Activated T-cell treated with anti-CD3 and anti-CD28 coated beads, Interleukin-2, amount 50 U/mL, for 4 hours (primary cell): ENCODE data around the gene VASN. TPM values are rescaled to one million over a fixed set of nuclear protein-coding genes. Genes with fewer than 3 reads are reported as not detected.
A peak's percentile ranks its signal among the peaks of the same experiment; 100 is the strongest.

Experiments
- ATAC-seq, 2 donors: fragments of 200-7000 bp; cut with Tn5 transposase; one replicate each; pipeline ENCODE4 v1.10.0; 2021
- DNase-seq: peaks from one replicate; pipeline ENCODE4 v3.0.0-alpha.2; 2020
- H3K27me3 Mint-ChIP-seq: one replicate; pipeline ENCODE4 v1.8.0; 2021; ENCODE audit warnings: low read depth, mixed read lengths
- H3K36me3 Mint-ChIP-seq: one replicate; pipeline ENCODE4 v1.8.0; 2022; ENCODE audit warnings: mixed read lengths; ENCODE audit not compliant: insufficient read depth
- H3K4me1 Mint-ChIP-seq: one replicate; pipeline ENCODE4 v1.8.0; 2021; ENCODE audit warnings: low read depth, mixed read lengths
- H3K4me3 Mint-ChIP-seq: one replicate; pipeline ENCODE4 v1.8.0; 2021; ENCODE audit warnings: mild to moderate bottlenecking, moderate library complexity, mixed read lengths
- H3K9me3 Mint-ChIP-seq: one replicate; pipeline ENCODE4 v1.8.0; 2021; ENCODE audit warnings: mixed read lengths
- total RNA-seq, 3 donors: library from RNA; stranded (reverse); gene quantifications; one replicate each; pipeline ENCODE4 v1.2.1, GENCODE V29; 2021

The VASN gene
- total RNA-seq, result under 1 TPM; 0.30 to 0.46 (median 0.34) TPM

DNA sequence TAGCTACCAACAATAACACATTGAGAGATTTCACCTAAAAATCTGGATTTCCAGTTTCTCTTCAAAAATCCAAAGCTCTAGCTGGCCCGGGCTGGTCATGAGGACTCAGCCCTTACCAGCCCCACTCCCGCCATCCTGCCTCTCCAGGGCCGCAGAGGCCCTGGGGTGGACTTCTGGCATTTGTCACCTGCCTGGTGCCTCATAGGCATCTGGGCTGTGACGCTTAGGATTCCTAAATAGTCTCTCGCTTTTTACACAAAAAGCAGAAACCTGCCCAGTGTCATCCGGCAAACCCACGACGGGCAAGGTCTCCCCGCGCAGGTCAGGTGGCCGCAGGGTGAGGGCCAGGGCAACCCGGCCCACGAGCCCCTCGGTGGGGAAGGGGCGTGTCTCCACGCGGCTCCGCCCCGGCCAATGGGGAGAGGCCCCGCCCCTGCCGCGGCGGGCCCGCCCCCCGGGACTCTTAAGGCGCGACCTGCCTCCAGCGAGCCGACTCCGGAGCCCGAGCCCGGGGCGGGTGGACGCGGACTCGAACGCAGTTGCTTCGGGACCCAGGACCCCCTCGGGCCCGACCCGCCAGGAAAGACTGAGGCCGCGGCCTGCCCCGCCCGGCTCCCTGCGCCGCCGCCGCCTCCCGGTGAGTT, at the start of gene VASN:
Gene VASN, plus strand, starts transcription at position 492 of the 644 bp plus-strand sequence. CDS start 9,030 bp downstream, outside the sequence.
- Mint-ChIP-seq H3K9me3 (no peaks in the 10 kb centered on the region), H3K36me3 (peaks cover 5% of the 10 kb centered on the region), H3K27me3 (no peaks in the 10 kb centered on the region), H3K4me1 (peaks cover 16% of the 10 kb centered on the region), H3K4me3 (peak within 1 kb of the TSS; percentile 74)
- peak; percentile 69 for DNase-seq
- peak; percentile 93 to 96 for ATAC-seq

DNA sequence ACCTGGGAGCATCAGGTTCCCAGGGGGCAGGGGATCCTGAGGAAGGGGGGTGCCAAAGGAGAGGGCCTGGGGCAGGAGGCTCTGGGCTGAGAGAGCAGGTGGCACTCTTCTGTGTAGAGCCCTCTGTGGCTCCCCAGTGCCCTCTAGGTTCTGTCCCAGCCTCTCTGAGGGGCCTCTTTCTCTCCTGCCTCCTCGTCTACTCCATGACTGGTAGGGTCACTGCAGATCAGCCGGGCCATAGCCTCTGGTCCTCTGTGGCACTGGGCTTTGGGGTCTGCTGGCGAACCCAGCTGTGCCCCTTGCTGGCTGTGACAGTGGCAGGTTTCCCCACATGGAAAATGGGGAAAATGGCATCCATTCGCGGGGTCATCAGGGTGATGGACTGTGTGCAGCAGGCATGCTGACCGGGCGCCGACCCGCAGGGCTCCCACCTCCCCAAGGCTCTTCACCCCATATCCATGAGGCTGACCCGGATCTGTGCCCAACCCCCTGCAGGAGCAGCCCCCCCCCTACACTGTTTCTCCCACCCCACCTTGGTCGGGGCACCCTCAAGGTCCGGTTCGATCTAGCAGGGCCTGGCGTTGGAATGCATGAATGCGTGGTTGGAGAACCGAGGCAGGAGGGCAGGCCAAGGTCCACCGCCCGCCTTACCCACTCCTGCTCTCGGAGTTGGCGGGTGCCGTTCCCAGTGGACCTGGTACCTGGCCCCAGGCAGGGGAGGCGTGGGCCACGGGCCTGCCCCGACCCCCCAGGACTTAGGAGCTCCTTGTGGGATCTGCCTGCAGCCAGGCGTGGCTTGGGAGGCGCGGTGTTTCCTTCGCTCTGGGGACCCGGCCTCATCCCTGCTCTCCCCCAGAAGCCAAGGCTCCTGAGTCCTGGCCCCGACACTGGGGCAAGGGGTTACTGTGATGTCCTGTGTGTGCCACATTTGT, 49.3 kb upstream of the VASN start:
- Mint-ChIP-seq H3K4me3 (no peak overlapping the region), H3K4me1 (peaks cover 3% of the 10 kb centered on the region), H3K27me3 (peaks cover 2% of the 10 kb centered on the region), H3K36me3 (no peaks in the 10 kb centered on the region), H3K9me3 (no peaks in the 10 kb centered on the region)
- ATAC-seq (no peak), DNase-seq (no peak)

DNA sequence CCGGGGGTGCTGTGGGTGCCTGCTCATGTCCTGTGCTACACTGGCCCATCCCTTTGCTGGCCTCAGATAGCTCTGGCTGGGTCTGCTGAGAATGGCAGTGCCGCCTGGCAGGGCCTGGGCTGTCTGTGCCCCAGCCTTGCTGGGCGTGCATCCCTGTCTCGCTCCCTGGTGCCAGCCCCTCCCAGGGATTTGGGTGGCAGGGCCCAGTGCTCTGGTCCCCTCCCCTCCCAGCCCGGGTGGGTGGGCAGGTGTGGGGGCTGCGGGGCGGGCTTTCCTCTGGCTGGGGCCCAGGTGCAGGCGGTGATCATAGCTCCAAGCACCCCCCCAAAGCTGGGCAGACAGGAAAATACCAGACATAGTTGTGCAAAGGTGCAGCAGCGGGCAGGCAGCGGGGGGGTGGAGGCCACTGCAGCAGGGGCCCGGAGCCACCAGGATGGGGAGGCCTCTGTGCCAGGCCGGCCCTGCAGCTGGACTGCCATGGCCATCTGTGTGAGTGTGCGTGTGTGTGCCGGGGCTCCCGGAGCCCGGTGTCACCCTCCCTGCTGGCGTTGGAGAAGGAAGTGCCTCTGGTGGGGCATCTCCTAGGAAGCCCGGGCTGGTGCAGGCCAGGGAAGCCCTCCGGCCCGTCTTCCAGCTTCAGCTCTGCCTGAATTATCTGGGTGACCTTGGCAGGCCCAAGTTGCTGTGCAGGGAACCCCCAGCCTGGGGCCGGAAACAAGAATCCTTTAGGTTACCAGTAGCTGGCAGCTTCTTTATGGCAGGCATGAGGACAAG, 48.4 kb upstream of the VASN start:
- H3K4me3 Mint-ChIP-seq, result no peak overlapping the region

DNA sequence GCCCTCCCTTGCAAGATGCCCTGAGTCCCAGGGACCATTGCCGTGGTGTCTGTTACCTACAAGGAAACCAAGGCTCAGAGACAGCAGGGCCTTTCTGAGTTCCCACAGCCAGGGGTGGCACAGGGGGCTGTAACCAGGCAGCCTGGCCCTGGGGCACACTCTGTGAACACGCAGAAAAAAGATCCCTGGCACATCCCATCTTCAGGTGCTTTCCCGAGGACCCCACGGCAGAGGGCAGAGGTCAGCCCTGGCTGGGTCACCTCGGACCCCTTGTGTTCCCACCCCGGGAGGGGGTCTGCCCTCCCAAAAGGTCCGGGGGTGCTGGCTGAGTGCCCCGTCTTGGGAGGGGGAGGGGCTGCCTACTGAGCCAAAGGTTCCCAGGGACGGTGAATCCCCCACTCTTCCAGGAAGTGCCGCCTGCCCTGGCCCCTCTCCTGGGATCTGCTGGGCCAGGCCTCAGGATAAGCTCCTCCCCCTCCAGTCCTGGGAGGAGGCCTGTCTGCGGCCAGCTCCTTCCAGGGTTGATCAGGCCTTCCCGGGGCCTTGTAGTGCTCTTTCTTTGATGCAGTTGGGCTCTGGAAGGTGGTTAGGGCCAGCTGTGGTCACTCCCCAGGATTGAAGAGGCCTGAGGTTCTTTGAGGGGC, 47.7 kb upstream of the VASN start:
- DNase-seq (no peak), ATAC-seq (no peak)
- Mint-ChIP-seq H3K4me1 (peaks cover 8% of the 10 kb centered on the region), H3K9me3 (no peaks in the 10 kb centered on the region), H3K36me3 (no peaks in the 10 kb centered on the region), H3K27me3 (no peaks in the 10 kb centered on the region), H3K4me3 (no peak overlapping the region)

More for the DNA sequence above, 48.4 kb upstream of the VASN start:
- Mint-ChIP-seq H3K9me3 (no peaks in the 10 kb centered on the region), H3K4me1 (peaks cover 6% of the 10 kb centered on the region), H3K27me3 (no peaks in the 10 kb centered on the region), H3K36me3 (no peaks in the 10 kb centered on the region)
- ATAC-seq (no peak), DNase-seq (no peak)

DNA sequence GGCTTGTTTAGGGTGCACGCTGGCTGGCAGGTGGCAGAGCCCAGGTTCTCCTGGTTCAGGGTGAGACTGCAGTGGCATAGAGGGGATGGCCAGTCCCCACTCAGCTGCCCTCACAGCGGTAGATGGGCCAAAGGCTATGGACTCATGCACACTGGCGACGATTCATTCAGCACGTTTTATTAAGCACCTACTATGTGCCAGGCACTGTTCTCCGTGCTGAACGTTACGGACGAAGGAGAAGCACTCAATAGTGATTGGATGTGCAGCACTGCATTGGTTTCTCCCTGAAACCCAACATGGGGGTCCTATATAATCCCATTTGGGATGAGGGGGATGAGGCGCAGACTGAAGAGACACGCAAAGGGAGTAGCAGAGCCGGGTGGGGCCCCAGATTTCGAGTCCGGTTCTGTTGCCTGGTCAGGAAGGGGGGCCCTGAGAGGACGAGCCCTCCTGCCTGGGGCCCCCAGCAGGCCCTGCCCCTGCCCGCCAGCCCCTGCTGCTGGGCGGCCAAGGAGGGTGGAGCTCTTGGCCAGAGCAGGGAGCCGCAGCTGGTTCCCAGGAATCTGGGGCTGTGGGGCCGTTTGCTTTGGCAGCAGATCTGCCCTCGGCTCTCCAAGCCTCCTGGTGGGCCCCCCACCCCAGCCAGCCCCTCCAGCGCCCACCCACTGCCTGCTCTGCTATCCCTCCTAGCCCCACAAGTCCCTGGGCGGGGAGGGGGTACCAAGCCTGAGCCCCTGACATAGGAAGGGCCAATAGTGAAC, 47.0 kb upstream of the VASN start:
- no peak overlapping the region for H3K4me3 Mint-ChIP-seq
- no peaks in the 10 kb centered on the region for H3K9me3 Mint-ChIP-seq
- H3K36me3 Mint-ChIP-seq, result no peaks in the 10 kb centered on the region
- DNase-seq (no peak), ATAC-seq (no peak)
- H3K27me3 Mint-ChIP-seq, result no peaks in the 10 kb centered on the region
- peaks cover 6% of the 10 kb centered on the region for H3K4me1 Mint-ChIP-seq

DNA sequence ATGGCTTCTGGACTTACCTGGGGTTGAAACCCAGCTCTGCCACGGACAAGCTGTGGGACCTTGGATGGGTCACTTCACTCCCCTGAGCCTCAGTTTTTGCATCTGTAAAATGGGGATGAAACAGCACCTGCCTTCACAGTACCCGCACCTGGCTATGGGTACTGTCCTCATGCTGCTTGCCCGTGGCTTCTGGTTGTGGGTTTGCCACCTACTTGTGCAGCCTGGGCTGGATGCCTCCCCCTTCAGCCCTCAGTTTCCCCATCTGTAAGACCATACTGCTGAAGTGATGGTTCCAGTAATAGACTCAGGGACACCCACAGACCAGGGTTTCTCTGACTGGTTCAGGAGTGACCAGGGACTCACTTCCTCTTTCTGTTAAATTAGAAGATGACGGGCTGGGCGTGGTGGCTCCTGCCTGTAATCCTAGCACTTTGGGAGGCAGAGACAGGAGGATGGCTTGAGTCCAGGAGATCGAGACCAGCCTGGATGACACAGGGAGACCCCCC, 46.3 kb upstream of the VASN start:
- DNase-seq, result no peak
- no peaks in the 10 kb centered on the region for H3K9me3 Mint-ChIP-seq
- H3K4me1 Mint-ChIP-seq, result peaks cover 5% of the 10 kb centered on the region
- H3K36me3 Mint-ChIP-seq, result no peaks in the 10 kb centered on the region
- ATAC-seq, result no peak
- no peak overlapping the region for H3K4me3 Mint-ChIP-seq
- no peaks in the 10 kb centered on the region for H3K27me3 Mint-ChIP-seq

DNA sequence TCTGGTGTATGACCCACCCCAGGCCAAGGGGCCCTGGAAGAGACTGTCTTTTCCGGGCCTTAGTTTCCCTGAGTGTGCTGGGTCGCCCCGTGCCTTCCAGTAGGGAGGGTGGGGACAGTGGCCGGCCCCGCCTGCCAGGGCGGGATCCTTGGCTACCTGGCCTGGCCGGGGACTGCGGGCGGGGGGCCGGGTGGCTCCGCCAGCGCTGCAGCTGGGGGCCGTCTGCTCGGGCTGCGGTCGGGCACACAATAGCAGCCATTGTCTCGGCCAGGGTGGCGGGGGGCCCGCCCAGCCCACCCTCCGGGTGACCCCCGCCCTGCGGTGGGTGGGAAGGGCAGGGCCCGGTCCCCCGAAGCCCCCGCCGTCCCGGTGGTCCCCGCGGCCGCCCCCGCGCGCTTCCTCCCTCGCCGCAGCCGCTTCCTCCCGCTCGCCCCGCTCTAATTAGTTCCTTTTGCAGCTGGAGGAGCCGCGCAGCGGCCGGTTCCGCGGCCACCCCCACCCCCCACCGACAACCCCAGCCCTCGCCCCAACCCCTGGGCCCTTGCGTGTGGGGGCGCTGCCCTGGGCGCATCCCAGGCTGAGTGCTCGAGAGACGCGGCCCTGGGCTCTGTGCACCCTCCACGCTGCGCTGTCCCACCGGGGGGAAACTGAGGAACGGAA, 44.1 kb upstream of the VASN start:
- no peak overlapping the region for H3K4me3 Mint-ChIP-seq
- no peak for DNase-seq
- peaks cover 5% of the 10 kb centered on the region for H3K4me1 Mint-ChIP-seq
- no peaks in the 10 kb centered on the region for H3K27me3 Mint-ChIP-seq
- ATAC-seq, result peak; percentile 41 to 55
- no peaks in the 10 kb centered on the region for H3K9me3 Mint-ChIP-seq
- H3K36me3 Mint-ChIP-seq, result no peaks in the 10 kb centered on the region

DNA sequence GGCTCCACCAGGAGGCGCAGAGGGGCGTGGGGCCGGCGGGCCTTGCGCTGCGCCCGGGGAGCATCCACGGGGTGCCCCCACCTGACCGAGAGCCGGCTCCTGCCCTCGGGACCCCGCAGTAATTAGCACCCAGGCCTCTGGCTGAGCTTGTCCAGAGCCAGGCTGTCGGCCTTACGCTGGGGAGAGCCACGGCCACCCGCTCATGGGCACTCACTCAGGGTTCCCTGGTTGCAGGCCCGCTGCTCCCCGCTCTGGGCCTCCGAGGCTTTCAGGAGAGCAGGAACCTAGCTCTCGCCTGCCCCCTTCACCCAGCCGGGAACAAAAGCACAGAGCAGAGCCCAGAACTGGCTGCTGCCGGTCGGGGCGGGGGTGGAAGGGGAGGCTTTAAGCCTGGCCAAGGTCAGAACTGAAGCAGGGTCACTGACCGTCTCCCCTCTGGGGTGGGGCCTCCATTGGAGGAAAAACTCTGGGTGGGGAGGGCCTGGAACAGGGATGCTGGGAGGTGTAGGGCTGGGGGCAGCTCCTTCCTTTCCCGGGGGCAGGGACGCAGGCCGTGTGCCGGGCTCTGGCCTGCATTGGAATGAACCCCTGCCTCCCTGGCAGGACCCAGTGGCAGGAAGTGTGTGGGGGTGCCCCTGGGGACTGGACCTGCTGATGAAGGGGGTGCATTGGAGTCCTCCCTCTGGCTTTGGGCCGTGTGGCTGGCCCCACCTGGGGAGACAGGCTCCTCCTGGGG, 43.4 kb upstream of the VASN start:
- peak; percentile 80 to 89 for ATAC-seq
- Mint-ChIP-seq H3K4me1 (peaks cover 5% of the 10 kb centered on the region), H3K4me3 (peak overlapping the region; percentile 45), H3K36me3 (no peaks in the 10 kb centered on the region), H3K9me3 (no peaks in the 10 kb centered on the region), H3K27me3 (no peaks in the 10 kb centered on the region)
- DNase-seq, result peak; percentile 51

DNA sequence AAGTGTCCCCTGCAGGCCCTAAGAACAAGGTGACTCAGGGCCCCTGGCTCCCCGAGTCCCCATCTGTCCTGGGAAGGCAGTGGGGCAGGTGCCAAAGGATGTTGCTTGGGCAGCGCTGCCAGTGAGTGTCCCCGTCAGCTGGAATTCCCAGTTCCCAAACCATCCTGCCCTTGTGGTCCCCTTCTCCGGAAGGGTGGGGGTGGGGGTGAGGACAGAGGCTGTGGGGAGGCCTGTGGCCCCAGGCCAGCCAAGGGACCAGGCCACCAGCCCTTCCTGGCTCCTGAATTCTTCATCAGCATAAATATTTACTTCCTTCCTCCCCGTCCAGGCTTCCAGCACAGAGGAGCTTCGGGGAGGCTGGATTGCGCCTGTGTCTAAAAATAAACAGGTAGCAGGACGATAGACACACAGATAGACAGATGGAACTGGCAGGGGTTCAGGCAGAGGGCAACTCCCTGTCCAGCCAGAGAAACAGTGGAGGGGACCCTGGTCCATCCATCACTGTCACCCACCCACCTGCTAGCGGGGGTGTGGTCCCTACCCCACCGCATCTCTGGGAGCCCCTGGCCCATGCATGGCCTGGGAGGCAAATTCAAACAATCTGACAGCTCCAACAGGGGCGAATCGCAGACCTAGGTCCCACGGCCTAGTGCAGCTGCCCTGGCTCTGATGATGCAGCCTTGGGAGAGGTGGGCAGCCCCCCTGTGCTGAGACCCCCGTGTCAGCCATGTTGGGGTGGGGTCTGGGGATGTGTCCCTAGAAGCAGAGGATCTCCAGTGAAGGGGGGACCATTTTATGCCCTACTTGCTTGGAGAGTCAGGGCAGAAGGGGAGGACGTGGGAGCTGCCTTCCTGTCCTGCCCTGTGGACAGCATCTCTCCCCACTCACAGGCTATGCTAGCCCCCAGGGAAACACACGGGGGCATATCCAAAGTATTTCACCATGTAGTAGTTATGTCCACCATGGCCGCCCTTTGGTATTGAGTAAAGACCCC, 42.6 kb upstream of the VASN start:
- ATAC-seq, result no peak
- Mint-ChIP-seq H3K4me3 (no peak overlapping the region), H3K36me3 (no peaks in the 10 kb centered on the region), H3K27me3 (no peaks in the 10 kb centered on the region), H3K9me3 (no peaks in the 10 kb centered on the region), H3K4me1 (peaks cover 5% of the 10 kb centered on the region)
- no peak for DNase-seq

DNA sequence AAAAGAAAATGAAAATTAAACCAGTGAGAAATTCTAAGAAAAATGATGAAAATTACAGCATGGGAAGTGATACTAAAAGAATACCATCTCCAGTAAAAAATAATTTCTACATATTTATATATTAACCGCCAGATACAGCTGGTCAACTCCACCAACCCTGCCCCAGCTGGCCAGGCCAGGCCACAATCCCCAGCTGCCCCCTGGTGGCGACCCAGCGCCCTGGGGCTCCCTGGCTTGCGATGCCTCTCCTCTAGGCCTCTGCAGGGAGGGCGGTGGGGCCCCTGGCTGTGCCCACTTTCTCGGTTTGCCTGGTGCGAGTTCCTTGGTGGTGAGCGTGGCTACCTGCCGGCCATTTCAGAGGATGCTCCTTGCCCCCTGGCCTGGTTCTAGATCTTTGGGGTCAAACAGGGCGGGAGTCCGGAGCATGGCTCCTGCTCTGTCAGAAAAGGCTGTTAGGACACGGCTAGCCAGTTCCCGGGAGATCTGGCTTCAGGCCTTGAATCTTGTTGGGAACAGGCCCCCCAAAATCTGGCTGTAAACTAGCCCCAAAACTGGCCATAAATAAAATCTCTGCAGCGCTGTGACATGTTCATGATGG, 41.3 kb upstream of the VASN start:
- Mint-ChIP-seq H3K9me3 (no peaks in the 10 kb centered on the region), H3K4me1 (peaks cover 5% of the 10 kb centered on the region), H3K36me3 (no peaks in the 10 kb centered on the region), H3K27me3 (no peaks in the 10 kb centered on the region), H3K4me3 (no peak overlapping the region)
- peak; percentile 61 to 63 for ATAC-seq
- peak; percentile 72 for DNase-seq

DNA sequence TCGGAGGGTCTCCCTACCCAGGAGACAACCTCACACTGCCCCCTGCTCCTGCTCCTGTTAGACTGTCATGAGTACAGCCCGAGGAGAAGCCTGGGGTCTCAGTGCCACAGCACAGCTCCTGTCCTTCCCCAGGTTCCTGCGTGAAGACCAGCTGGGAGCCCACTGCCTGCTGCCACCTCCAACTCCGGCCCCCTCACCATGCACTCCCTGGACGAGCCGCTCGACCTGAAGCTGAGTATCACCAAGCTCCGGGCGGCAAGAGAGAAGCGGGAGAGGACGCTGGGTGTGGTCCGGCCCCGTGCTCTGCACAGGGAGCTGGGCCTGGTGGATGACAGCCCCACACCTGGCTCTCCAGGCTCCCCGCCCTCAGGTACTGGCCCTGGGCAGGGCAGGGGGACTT, 39.6 kb upstream of the VASN start:
- H3K9me3 Mint-ChIP-seq, result no peaks in the 10 kb centered on the region
- ATAC-seq, result no peak
- H3K36me3 Mint-ChIP-seq, result no peaks in the 10 kb centered on the region

More for the DNA sequence above, 39.6 kb upstream of the VASN start:
- no peak for DNase-seq
- H3K4me3 Mint-ChIP-seq, result no peak overlapping the region
- no peaks in the 10 kb centered on the region for H3K27me3 Mint-ChIP-seq
- peaks cover 5% of the 10 kb centered on the region for H3K4me1 Mint-ChIP-seq
